ENCODE measurements around the gene CHODL.

Gene CHODL

DNA sequence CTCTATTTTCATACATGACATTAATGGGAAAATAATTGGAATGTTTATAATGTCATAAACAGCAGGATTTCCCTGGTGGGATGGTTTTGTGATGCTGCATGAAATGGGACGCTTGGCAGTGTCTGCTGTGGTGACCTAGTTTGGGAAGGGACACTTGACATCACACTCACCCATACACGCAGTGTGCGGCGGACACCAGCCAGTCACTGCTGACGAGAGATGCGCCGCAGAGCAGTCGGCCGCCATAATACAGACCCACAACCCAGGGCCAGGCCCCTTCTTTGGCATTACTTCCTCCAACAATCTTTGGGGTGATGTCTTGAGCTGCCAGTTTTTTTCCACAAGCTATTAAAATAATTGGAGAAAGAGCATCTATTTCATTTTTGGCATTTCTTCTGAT, 49.5 kb downstream of the CHODL start:
- no peak for DNase-seq

DNA sequence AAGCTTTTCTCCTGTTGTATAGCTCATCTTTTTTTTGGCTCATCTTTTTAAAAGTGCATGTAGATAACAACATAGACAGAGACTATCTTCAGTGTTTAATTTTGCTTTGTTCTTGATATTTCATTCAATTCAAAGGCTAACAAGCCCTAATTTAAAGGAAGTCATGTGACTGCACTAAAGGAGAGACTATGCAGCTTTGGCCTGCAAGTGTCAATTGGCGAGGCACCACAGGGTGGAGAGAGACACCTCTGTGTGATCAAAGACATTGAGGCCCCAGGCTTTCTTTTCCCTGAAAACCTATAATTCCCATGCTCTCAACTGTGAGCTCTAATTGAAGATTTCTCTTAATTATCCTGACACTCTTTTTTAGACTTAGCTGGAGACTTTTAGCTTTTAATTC, 53.6 kb downstream of the CHODL start:
- DNase-seq, result no peak

Measured in activated CD4-positive, alpha-beta T cell treated with anti-CD3 and anti-CD28 coated beads, Interleukin-2, amount 50 U/mL, for 1 hour (primary cell).